ENCODE data around the gene SUPT4H1.

Gene SUPT4H1

DNA sequence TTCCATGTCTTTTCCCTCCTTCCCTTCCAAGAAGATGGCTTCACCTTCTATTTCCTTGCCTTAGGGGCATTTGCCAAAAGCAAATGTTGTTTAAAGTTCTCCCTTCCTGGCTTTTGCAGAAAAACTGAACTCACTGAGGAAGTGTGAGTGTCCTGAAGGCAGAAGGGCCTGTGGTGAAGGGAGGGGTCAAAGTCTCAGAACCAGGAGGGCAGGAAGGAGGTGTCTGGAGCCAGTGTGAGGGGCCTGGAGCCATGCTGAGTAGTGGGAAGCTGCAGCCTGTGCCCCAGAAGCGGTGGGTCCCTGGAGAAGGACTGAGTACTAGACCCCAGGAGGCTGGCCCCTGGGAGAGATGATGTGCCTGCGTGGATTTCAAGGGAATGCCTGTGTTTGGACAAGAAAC lies 23.8 kb upstream of the SUPT4H1 start:
- TF ChIP-seq, protein P1, sequence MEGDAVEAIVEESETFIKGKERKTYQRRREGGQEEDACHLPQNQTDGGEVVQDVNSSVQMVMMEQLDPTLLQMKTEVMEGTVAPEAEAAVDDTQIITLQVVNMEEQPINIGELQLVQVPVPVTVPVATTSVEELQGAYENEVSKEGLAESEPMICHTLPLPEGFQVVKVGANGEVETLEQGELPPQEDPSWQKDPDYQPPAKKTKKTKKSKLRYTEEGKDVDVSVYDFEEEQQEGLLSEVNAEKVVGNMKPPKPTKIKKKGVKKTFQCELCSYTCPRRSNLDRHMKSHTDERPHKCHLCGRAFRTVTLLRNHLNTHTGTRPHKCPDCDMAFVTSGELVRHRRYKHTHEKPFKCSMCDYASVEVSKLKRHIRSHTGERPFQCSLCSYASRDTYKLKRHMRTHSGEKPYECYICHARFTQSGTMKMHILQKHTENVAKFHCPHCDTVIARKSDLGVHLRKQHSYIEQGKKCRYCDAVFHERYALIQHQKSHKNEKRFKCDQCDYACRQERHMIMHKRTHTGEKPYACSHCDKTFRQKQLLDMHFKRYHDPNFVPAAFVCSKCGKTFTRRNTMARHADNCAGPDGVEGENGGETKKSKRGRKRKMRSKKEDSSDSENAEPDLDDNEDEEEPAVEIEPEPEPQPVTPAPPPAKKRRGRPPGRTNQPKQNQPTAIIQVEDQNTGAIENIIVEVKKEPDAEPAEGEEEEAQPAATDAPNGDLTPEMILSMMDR (IDR thresholded peaks at IDR 0.05; ENCODE audit: borderline replicate concordance, insufficient read depth, low read depth, low read length): no peak
- H3K4me3 ChIP-seq (ENCODE audit: low read depth, low read length): no peak overlapping the region

DNA sequence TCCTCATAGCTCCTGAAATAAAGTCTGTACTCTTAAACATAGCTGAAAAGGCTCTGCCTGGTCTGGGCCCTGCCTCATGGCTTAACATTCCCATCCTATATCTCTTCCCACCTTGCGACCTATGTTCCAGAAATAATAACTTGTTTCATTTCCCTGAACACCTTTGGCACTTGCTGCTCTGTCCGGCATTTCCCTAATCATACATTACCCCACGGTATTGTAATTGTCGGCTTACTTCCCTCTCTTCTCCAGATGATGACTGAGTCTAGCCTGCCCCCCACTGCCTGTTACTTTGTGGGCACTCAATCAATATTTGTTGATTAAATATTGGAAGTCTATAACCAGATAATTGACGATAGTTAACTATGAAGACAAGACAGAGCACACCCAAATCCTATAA lies 23.3 kb upstream of the SUPT4H1 start:
- TF ChIP-seq, protein P1 (IDR thresholded peaks at IDR 0.05; ENCODE audit: borderline replicate concordance, insufficient read depth, low read depth, low read length): no peak
- H3K4me3 ChIP-seq (ENCODE audit: low read depth, low read length): no peak overlapping the region

DNA sequence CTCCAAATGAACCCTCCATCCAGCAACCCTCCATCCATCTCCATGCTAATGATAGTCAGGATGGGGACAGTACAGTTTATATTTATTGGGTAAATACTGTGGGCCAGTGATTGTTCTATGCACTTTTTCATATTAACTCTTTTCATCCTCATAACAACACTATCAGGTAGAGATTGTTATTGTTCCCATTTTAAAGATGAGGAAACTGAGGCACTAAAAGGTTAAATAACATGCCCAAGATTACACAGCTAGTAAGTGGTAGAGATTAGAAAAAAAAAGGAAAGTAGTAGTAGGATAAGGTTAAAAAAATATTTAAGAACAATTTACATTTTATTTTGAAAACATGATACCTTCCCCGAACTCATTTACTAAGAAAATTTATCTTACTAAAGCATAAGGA lies 21.9 kb upstream of the SUPT4H1 start:
- TF ChIP-seq, protein P1 (IDR thresholded peaks at IDR 0.05; ENCODE audit: borderline replicate concordance, insufficient read depth, low read depth, low read length): no peak
- no peak overlapping the region for H3K4me3 ChIP-seq (ENCODE audit: low read depth, low read length)

DNA sequence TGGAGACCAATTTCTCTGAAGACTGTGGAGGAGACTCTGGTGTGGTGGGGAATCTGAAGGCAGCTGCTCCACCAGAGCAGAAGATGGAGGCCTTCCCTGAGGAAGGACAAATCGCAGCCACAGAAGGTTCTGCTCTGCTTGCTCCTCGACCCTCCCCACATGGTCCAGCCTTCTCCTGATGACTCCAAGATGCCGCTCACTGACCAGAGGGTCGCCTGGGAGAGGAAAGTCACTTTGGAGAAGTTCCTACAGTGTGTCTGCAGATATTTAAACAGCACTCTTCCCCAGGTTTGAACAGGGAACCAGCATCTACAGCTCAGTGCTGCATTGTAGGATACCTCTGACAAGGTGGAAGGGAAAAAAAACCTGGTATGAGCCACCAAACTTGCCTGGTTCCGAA lies 21.0 kb upstream of the SUPT4H1 start:
- TF ChIP-seq, protein P1 (IDR thresholded peaks at IDR 0.05; ENCODE audit: borderline replicate concordance, insufficient read depth, low read depth, low read length): no peak
- no peak overlapping the region for H3K4me3 ChIP-seq (ENCODE audit: low read depth, low read length)

DNA sequence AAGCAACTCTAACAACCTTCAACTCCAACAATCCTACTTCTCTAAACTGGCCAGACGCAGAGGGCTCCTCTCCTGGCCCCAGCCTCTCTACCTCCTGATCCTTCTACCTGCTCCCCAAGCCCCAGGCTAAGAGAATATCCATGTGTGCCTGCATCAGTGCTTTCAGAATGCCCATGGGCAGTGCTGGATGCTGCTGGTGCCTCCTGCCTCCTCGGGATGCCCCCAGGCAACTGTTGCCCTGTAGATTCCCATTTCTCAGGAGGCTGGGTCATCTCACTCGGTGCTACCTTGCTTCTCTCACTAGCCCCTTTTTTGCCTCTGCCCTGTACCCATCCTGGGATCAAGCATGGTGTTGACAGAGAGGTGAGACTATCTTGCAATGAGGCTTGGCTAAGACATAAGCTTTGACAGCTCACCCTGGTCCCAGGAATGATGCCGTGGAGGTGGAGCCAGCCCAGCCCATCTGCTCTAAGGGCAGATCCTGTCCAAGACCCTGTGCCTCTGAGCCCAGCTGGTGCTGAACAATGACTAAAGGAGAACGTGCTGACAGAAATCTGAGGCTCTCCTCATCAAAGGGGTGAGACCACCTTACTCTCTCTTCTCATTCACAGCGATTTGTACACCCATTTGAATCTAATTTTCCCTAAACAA lies 19.4 kb upstream of the SUPT4H1 start:
- no peak overlapping the region for H3K4me3 ChIP-seq (ENCODE audit: low read depth, low read length)
- TF ChIP-seq, protein P1 (IDR thresholded peaks at IDR 0.05; ENCODE audit: borderline replicate concordance, insufficient read depth, low read depth, low read length): no peak

DNA sequence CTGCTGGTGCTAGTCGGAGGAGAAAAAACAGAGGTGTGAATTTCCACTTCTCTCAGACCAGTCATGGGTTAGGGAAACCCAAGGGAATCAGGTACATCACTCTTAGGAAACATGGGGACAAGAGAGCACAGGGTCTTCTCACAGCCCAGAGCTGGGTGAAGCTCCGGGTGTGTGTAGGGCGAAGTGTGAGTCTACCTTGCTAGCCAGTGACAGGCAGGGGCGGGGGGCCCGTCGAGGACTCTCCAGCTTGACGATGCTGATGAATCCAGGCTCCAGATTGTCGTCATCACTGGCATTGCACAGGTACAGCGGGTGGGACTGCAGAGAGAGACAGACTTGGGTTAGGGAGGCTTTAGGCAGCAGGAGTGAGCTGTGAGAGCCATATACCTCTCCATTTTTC lies 18.7 kb upstream of the SUPT4H1 start:
- TF ChIP-seq, protein P1 (IDR thresholded peaks at IDR 0.05; ENCODE audit: borderline replicate concordance, insufficient read depth, low read depth, low read length): no peak
- no peak overlapping the region for H3K4me3 ChIP-seq (ENCODE audit: low read depth, low read length)

DNA sequence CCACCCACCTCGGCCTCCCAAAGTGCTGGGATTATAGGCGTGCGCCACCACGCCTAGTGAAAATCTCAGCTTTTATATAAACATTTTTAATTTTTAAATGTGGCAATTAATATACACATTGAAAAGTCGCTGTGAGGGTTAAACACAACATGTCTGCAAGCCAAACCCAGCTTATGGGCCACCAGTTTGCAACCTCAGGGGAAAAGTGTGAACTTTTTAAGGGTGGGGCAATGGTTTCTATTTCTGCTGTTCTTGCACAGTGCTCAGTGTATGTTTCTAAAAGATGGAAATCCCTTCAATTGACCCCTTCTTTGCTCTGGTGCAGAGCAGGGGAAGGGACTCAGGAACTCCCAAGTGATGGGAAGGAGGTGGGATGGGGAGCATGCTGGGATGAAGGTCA lies 18.3 kb upstream of the SUPT4H1 start:
- TF ChIP-seq, protein P1 (IDR thresholded peaks at IDR 0.05; ENCODE audit: borderline replicate concordance, insufficient read depth, low read depth, low read length): no peak
- H3K4me3 ChIP-seq (ENCODE audit: low read depth, low read length): no peak overlapping the region
